ENCODE measurements around the gene WWOX.

- no peak for TF ChIP-seq FOXP2 (optimal IDR thresholded peaks at IDR 0.05; ENCODE audit: borderline replicate concordance, extremely low read depth, extremely low read length, insufficient read depth)
- TF ChIP-seq POLR2AphosphoS5 (IDR thresholded peaks at IDR 0.05; ENCODE audit: low read depth, low read length) = no peak
Observed at GRCh38 chr16:78932355-78932943, 833.0 kb downstream of the WWOX start.
